Renal pelvis (tissue), 4 donors: Measurements from ENCODE around the gene GALK1. TPM values are rescaled to one million over a fixed set of nuclear protein-coding genes. Genes with fewer than 3 reads are reported as not detected.
A peak's percentile ranks its signal among the peaks of the same experiment; 100 is the strongest.
"Not testable (repeated sequence)": the region's sequence is repeated elsewhere in the genome, so short reads cannot be mapped to it uniquely, and the experiment has no call there.

Experiments used
- DNase-seq: peaks from one replicate; pipeline ENCODE4 v3.0.0-alpha.2; 2013
- polyA plus RNA-seq, 3 donors: library from polyadenylated mRNA; unstranded; fragments of 120-200 nt; gene quantifications; one replicate each; pipeline ENCODE4 v1.2.1, GENCODE V29; 2013; ENCODE audit not compliant: insufficient read length in 3 of 3

GALK1 gene
- polyA plus RNA-seq, 3 donors = 33.7 to 40.4 (median 38.3) TPM

GRCh38 chr17:75793460-75793859 is 28.5 kb upstream of the GALK1 start:
- DNase-seq = no peak

GRCh38 chr17:75791254-75791653 is 26.3 kb upstream of the GALK1 start:
- no peak for DNase-seq

DNA sequence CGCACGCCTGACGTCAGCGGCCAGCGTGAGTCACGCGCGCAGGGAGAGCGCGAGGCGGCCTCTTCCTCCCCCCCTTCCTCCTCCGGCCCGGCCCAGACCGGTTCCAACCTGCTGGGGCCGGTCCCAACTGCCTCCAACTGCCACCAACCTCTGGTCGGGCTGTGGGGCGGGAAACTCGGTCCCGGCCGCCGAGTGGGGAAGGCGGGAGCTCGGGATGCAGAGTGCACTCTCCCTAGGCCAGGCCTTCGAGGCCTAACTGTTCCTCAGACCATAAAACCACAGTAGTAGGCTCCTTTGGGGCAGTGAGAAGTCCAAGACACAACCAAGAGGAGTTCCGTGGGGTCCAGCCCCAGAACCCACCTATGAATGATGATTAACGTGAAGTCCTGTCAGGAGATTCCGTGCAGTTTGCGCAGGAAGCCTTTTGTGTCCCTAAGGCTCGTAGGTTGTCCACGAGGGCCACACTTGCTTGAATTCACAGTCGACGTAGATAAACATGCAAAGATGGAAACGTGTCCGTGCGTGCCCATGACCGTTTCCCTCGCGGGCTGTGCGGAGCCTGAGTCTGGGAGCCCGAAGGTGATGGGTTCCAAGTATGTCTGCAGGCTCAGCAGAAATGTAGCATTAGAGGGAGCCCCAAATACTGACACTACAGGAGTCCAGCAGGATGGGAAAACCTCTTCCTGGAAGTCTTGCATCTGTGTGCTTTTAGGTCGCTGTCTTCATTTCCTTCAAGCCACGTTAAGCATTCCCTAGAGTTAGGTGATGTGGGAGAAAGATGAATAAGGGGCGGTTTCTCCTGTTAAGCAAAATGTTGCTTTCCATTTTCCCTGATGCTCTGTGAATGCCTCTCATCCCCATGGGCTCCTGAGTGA is 20.3 kb upstream of the GALK1 start:
- DNase-seq = peak; percentile 92

- DNase-seq = peak; percentile 99
Measured at GRCh38 chr17:75784473-75785015, 19.6 kb upstream of the GALK1 start, which contains the start of gene UNK. UNK (plus strand) TSS chr17:75784806; CDS start chr17:75784881, 75 bp downstream.

DNA sequence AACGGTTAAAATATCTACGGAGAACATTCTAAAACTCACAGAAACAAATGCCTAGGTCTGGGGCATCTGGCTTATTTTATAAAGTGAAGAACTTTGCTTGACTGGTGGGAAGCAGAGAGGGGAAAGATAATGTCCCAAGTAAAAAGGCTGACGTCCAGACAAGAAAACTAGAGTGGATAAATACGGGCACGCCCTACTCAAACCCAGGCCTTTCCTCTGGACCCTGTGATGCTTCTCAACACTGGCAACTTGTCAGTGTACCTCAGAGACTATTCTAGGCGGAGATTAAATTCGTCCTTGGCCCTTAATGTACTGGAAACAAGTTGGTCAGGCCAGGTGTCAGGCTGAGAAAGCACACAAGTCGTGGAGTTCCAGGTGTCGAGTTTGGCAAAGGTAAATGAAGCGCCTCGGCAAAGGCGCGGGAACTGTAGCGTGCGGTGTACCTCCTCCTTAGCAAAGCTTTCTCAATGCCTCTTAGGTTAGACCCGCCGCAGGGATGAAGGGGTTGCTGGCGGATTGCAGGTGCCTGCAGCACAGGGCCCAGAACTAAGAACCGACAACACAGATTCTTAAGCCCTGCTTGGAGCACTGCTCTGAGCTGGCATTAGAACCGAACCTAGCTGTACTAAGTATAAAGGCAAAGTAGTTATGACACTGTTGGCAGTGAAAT is 18.9 kb upstream of the GALK1 start:
- no peak for DNase-seq

DNA sequence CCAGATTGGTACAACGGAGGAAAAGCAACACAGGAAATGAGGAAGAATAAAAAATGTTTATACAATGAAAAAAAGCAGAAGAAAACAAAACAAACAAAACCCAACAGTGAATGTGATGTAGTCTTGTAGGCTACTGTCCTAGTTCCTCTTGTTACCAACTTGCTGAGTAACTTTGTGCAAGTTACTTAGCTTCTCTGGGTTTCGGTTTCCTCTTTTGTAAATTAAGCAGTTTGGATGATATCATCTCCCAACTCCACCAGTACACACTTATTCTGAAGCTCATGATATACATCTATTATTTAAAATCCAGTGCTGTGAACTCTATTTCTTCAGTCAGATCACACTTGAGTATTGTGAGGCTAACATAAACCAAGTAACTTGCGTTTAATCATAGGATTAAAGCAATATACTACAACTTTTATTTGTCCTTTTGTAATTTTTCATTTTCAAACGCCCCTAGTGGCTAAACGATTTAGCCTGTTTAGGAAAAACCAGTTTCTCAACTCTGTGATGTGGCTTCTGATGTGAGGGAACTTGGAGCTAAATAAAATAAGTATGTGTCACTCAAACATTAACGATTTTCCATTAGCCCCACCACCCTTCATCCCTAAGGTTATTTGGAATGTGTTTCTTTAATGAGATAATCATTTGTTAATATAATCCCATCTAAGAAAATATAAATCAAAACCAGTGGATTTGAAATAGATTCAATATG is 18.2 kb upstream of the GALK1 start:
- peak; percentile 80 for DNase-seq

DNA sequence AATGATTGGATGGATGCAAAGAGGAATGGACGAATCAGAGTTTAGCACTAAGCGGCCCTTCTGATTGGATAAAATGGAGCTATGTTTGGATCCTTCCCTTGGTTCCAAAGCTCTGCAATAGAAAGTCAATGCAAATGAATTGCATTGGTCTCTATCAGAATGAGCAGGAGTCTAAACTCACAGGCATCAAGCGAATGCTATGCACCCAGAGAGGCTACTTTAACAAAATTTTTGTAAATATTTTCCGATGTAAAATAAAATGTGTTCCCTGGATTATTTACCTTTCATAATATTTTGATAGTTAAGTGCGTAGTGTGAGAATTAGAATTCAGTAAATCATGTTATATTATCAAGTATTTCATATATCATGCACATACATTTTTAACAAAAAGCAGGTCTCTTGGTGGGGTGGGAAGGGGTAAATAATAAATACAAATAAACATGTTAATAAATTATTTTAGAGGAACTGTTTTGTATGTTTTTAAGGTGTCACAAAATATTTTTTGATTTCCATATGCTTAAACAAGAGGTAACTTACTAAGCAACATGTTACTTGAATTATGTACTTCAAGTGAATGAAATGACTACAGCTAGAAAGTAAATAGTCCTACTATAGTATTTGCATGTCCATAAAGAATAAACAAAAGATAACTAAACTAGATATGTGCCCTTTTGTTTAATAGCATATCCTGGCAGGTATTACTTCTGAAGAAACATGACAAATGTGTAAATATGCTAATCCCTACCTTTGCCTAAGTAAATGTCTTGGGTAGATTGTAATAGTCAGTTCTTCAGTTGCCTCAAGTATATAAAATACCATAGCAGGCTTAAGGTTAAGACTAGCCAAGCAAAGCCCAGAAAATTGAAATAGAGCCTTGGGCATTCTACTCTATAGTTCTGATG is 15.2 kb upstream of the GALK1 start:
- DNase-seq = no peak

- DNase-seq = peak; percentile 100
Measured at GRCh38 chr17:75779250-75779986, 14.4 kb upstream of the GALK1 start.

- no peak for DNase-seq
Measured at GRCh38 chr17:75778861-75779249, 13.9 kb upstream of the GALK1 start.

- DNase-seq = not testable (repeated sequence)
Measured at GRCh38 chr17:75778066-75778860, 13.3 kb upstream of the GALK1 start.

DNA sequence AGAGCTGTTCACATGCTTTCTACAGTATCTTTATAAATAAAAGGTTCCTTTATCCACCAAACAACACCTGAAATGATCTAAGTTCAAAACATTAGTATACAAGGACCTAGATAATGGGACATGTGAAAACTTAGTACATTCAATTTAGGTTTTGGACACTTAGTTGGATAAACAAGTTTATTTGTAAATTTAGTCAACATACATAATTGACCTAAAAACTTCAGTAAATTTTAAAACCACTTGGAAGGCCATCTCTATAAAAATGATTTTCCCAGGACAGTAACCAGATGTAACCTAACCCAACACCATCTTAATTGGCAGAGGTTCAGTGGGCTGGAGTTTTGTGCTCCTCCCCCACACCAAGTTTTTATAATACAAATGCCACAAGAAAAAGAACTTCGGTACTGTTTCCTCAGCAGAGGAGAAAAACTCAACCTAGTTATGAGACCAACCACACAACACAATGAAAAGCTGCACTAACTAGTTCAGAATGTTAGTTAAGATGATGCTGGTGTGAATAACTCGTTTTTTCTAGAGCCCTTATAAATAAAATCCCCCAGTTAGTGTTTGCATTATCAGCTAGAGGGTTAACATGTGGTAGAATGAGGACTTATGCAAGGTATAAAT is 12.4 kb upstream of the GALK1 start:
- DNase-seq = no peak

- DNase-seq = no peak
Measured at GRCh38 chr17:75776386-75777295, 11.6 kb upstream of the GALK1 start.

DNA sequence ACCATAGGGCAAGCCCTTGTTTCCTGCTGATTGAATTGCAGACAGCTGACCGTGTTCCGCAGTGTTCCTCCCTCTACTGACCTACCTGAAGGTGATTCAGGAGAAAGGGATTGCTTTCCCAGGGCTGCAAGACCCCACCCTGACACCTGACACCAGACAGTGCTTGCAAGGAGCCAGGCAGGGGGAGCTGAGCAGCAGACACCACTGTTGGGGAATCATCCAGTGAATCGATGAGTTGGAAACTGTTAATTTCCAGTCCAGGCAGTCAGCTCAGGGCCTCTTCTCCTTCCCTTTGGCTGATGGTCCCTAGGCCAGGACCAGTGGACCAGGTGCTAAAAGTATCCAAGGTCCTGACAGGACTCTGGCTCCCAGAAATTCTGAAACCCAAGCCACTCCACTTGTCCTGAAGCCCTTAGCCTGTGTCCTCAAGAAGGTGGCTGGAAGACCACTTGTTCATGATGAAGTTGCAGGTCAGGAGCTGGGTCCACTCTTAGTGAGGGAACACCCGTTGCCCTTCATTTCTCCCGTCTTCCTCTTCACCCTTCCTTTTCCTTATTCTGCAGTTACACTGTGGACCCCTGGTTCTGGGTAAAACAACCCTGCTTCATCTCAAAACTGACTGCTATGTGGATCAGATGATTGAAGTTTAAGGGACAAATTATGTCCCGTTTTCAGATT is 10.1 kb upstream of the GALK1 start:
- DNase-seq = peak; percentile 65

- DNase-seq = no peak
Measured at GRCh38 chr17:75774471-75774990, 9.5 kb upstream of the GALK1 start.

DNA sequence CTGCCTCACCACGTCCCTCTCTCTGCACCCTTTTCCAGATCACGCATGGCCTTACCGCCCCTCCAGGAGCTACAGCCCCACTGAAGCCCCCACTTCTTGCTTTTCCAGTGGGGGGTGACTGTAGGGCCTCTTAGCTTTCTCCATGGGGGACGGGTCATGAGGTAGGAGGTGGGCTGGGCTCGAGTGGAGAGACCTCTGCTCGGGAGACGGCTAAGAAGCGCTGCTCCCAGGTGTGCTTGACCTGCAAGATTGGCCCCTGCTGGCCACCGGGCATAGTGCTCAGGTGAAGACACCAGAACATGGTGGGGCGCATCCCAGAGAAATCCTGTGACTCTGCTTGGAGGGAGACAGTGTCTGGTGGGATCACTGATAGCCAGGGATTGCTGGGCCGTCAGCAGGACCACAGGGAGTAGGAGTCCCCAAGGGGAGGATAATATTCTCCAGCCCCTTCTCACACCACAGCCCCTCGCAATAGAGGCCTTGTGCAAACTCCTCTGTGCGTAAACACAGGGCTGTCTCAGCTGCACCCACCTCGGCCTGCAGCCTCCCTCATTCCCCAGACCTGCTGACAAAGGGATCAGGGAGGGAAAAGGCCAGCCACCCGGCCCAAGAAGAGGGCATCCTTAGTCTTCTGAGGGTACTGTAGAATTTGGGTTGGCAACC is 8.9 kb upstream of the GALK1 start:
- DNase-seq = no peak

DNA sequence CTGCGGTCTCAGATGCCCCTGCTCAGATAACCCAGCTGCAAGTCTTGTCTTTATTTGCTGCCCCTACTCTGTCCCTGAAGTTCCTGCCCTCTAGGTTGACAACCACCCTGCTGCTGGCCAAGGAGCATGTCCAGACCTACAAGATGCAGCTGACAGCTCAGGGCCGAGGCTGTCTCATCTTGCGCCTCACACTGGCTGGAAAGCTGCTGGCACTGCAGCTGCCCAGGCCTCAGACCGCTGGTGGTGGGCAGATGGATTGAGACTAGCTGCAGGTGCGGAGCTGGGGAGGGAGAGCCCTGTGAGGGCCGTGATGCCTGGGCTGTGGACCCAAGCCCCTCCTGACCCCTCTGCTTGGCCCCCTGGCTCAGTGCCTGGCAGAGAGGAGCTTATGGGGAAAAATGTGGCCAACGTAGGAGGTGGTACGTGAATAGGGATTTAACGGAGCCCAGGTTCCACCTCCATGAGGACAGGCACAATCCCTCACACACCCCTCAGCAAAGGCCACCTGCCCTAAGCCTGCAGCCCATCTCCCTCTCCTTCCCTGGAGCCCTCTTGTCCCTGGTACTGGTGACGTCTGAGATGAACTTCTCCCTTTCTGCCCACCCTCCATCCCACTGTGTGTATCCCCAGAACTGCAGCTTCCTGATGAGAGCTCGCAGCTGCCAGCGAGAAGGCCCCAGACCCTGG is 8.3 kb upstream of the GALK1 start:
- DNase-seq = no peak
